Small intestine (tissue), 16 donors: ENCODE measurements around the gene HELB. TPM values are rescaled to one million over a fixed set of nuclear protein-coding genes. Genes with fewer than 3 reads are reported as not detected.

Experiments used
- DNase-seq, 2 donors: peaks; one replicate each; pipeline versions ENCODE4 v3.0.0 to v3.0.0-alpha.2; 2013
- FAIRE-seq: peaks from 2 replicates; lab custom pipeline; 2012; peaks lifted over from hg19 to GRCh38; lab: Jason Lieb, UNC
- H3K27ac ChIP-seq, 3 donors: one replicate each; pipeline ENCODE4 v1.5.1; 2013; ENCODE audit warnings: low read length in 2 of 3, mild to moderate bottlenecking in 2 of 3, control low read depth in 1 of 3, inconsistent platforms in 1 of 3, low read depth in 1 of 3, moderate library complexity in 1 of 3
- H3K27me3 ChIP-seq, 3 donors: one replicate each; pipeline ENCODE4 v1.6.1; 2013; ENCODE audit warnings: low read length in 3 of 3, inconsistent platforms in 1 of 3; ENCODE audit not compliant: control insufficient read depth in 3 of 3, insufficient read depth in 3 of 3
- H3K36me3 ChIP-seq, 3 donors: one replicate each; pipeline ENCODE4 v1.6.1; 2013; ENCODE audit warnings: low read length in 3 of 3, inconsistent platforms in 1 of 3, low read depth in 1 of 3, mild to moderate bottlenecking in 1 of 3, moderate library complexity in 1 of 3; ENCODE audit not compliant: control insufficient read depth in 3 of 3, insufficient read depth in 2 of 3
- H3K4me1 ChIP-seq, 3 donors: one replicate each; pipeline ENCODE4 v1.6.1; 2013; ENCODE audit warnings: low read length in 2 of 3, inconsistent platforms in 1 of 3, low read depth in 1 of 3, mild to moderate bottlenecking in 1 of 3, moderate library complexity in 1 of 3; ENCODE audit not compliant: control insufficient read depth in 3 of 3, insufficient read depth in 2 of 3
- H3K4me3 ChIP-seq, 3 donors: one replicate each; pipeline ENCODE4 v1.5.1; 2013; ENCODE audit warnings: low read length in 3 of 3, control low read depth in 1 of 3, inconsistent platforms in 1 of 3, low read depth in 1 of 3, mild to moderate bottlenecking in 1 of 3, moderate library complexity in 1 of 3
- H3K9me3 ChIP-seq, 2 donors: one replicate each; pipeline ENCODE4 v1.6.1; 2013; ENCODE audit warnings: low read depth in 1 of 2, low read length in 1 of 2; ENCODE audit not compliant: control insufficient read depth in 2 of 2, insufficient read depth in 1 of 2
- WGBS, 3 donors: extraction: QIAGEN DNeasy Blood & Tissue Kit; methylation state at CpG; one replicate each; pipeline ENCODE4 v1.1.7; 2013; 5-methylcytosine and 5-hydroxymethylcytosine counted together
- long read RNA-seq, 10 donors: transcript quantifications; one replicate each; lab custom pipeline, GENCODE V29; 2026
- polyA plus RNA-seq, 4 donors: library from polyadenylated mRNA; stranded (reverse) in 3 of 4; unstranded in 1 of 4; fragments of 200-250 nt in 3 of 4; fragments of 120-200 nt in 1 of 4; gene quantifications; one replicate each; pipeline versions ENCODE4 v1.2.1 to v1.2.3, GENCODE V29; 2013
- donor health status: healthy with polysubstance abuse.
- donor health status: control.
- donor health status: control.
- donor health status: Bipolar disorder and iron deficiency.
- donor health status: healthy.

Gene HELB
- polyA plus RNA-seq, result 1 to 10 TPM in 1 of 4 donors, under 1 TPM in 3; 0.27 to 3.9 (median 0.62) TPM
- long read RNA-seq, donor 1, result 0 reads
- long read RNA-seq, donor 2, result 0 reads
- long read RNA-seq, donor 3, result 0 reads
- long read RNA-seq, donor 4, result 0 reads
- long read RNA-seq, donor 5, result 0 reads
- long read RNA-seq, donor 6, result 0 reads
- long read RNA-seq, donor 7, result 0 reads
- long read RNA-seq, donor 8, result 0 reads
- long read RNA-seq, donor 9, result 0 reads
- long read RNA-seq, donor 10, result 0 reads

GRCh38 chr12:66301944-66302826 is at the start of gene HELB:
HELB (plus strand) TSS chr12:66302493; CDS start chr12:66302604, 111 bp downstream.
- 0 to 1% (median 0%) methylated on average over 43 to 45 of the region's 45 CpGs for WGBS, 3 donors
- FAIRE-seq, result peak; percentile 76

DNA sequence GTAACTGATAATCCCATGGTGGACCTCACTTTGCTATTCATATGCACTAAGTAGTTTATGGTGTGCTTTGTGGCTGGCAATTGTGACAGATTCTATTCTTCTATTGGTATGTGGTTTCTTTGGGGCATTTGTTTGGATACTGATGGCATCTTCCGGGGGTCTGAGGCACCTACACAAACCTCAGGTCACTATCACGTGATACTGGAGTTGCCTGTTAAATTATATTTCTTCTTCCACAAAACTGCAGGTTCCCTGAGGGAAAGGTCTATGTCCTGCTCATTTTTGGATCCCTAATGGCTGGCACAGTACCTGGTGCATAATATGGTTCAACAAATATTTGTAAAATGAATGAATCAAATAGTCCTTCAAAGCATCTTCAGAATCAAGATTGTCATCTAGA is 49.5 kb upstream of the HELB start:
- Histone ChIP-seq H3K27ac (no peak overlapping the region), H3K4me3 (no peak overlapping the region), H3K27me3 (no peaks in the 10 kb centered on the region), H3K4me1 (no peaks in the 10 kb centered on the region), H3K9me3 (no peaks in the 10 kb centered on the region), H3K36me3 (peaks cover 0 to 2% (median 0%) of the 10 kb centered on the region in 3 donors)
- DNase-seq, result no peak
- 86 to 89% (median 88%) methylated on average over 2 of the region's 2 CpGs for WGBS, 3 donors
- FAIRE-seq, result no peak

More at GRCh38 chr12:66301944-66302826, at the start of gene HELB:
- H3K27me3 ChIP-seq, result peaks cover 0 to 3% (median 0%) of the 10 kb centered on the region in 3 donors
- peak; percentile 98 to 99 for DNase-seq
- peak within 1 kb of the TSS; percentile 50 to 89 (median 60) for H3K4me3 ChIP-seq
- H3K4me1 ChIP-seq, result peaks cover 0 to 4% (median 0%) of the 10 kb centered on the region in 3 donors
- no peaks in the 10 kb centered on the region for H3K36me3 ChIP-seq
- no peaks in the 10 kb centered on the region for H3K9me3 ChIP-seq
- H3K27ac ChIP-seq, result peak within 1 kb of the TSS; percentile 69 to 85 (median 85)

- FAIRE-seq (no peak), DNase-seq (no peak)
- Histone ChIP-seq H3K4me1 (no peaks in the 10 kb centered on the region), H3K27me3 (no peaks in the 10 kb centered on the region), H3K4me3 (no peak overlapping the region), H3K36me3 (no peaks in the 10 kb centered on the region), H3K27ac (no peak overlapping the region), H3K9me3 (no peaks in the 10 kb centered on the region)
Measured at GRCh38 chr12:66255737-66256136, 46.6 kb upstream of the HELB start.

DNA sequence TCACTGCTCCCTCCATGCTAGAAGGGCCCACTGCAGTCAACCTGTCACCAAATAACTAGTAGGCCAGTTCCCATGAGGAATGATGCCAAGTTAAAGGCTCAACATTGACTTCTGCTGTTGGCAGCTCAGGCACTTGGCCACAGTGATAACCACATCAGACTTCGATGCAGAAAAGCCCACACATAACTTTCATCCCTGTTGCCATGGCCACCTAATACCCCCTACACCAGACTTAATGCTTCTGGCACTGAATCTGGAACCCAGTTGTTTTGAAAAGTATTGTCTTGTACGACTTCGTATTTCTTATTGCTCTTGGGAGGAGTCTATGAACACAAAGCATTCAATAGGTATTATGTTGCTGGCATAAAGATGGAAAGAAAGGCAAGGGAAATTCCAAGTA is 44.3 kb upstream of the HELB start:
- no peaks in the 10 kb centered on the region for H3K36me3 ChIP-seq
- FAIRE-seq, result no peak
- 74 to 78% (median 75%) methylated on average over 3 of the region's 3 CpGs for WGBS, 3 donors

DNA sequence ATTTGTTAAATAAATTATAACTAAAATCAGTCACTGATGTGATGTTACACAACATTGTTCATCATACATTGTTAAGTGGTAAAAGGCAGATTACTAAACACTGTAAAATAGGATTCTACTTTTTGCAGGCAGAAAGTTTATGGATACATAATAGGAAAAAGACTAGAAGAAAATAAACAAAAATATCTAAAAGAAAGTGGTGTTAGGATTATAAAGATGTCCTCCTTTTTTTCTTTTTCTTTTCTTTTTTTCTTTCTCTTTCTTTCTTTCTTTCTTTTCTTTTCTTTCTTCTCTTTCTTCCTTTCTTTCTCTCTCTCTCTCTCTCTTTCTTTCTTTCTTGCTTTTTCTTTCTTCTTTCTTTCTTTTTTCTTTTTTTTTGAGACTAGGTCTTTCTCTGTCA is 39.6 kb upstream of the HELB start:
- Histone ChIP-seq H3K36me3 (no peaks in the 10 kb centered on the region), H3K27ac (no peak overlapping the region), H3K9me3 (no peaks in the 10 kb centered on the region), H3K4me1 (no peaks in the 10 kb centered on the region), H3K4me3 (no peak overlapping the region), H3K27me3 (peaks cover 0 to 3% (median 0%) of the 10 kb centered on the region in 3 donors)
- FAIRE-seq, result peak; percentile 15
- no peak for DNase-seq

More for the DNA sequence above, 44.3 kb upstream of the HELB start:
- H3K27me3 ChIP-seq, result no peaks in the 10 kb centered on the region
- no peak overlapping the region for H3K27ac ChIP-seq
- no peaks in the 10 kb centered on the region for H3K9me3 ChIP-seq
- DNase-seq, result no peak
- no peaks in the 10 kb centered on the region for H3K4me1 ChIP-seq
- no peak overlapping the region for H3K4me3 ChIP-seq

- Histone ChIP-seq H3K27ac (no peak overlapping the region), H3K4me1 (no peaks in the 10 kb centered on the region), H3K27me3 (peaks cover 0 to 3% (median 0%) of the 10 kb centered on the region in 3 donors), H3K9me3 (no peaks in the 10 kb centered on the region), H3K4me3 (no peak overlapping the region), H3K36me3 (no peaks in the 10 kb centered on the region)
- 62 to 82% (median 63%) methylated on average over 3 of the region's 3 CpGs for WGBS, 3 donors
- FAIRE-seq (no peak), DNase-seq (no peak)
Measured at GRCh38 chr12:66268562-66268961, 33.7 kb upstream of the HELB start.

- no peak overlapping the region for H3K27ac ChIP-seq
Measured at GRCh38 chr12:66269142-66269541, 33.2 kb upstream of the HELB start.

DNA sequence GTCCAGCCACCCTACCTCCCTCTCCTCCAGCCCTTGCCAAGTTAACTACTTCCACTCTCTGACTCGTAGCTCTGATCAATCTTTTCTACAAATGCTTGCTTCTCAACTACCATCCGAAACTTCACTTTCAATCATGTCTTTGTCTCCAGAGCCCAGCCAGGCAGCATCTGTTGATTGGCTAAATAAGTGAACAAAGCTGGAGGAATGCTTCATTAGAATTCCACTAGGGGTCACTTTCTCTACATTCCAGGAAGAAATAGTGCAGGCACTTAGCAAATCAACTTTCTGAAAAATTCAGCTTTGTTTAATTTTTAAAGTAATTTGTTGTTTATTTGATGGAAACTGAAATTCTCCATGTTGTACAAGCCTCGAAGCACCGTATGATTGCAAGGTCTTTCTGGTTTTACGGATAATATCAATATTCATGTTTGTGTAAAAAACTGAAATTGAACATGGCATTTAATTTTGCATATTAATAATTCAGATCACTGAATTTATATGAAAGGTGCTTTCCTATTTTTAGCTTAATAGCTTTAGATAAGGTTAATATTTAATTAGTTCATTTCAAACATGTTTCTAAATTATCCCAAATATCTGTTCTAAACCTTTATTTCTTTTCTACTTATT is 32.4 kb upstream of the HELB start:
- no peaks in the 10 kb centered on the region for H3K9me3 ChIP-seq
- DNase-seq, result peak; percentile 29 to 54
- 48 to 62% (median 52%) methylated on average over 5 of the region's 5 CpGs for WGBS, 3 donors
- H3K27ac ChIP-seq, result no peak overlapping the region
- no peaks in the 10 kb centered on the region for H3K36me3 ChIP-seq
- FAIRE-seq, result no peak
- H3K4me3 ChIP-seq, result no peak overlapping the region
- no peaks in the 10 kb centered on the region for H3K4me1 ChIP-seq
- peaks cover 0 to 3% (median 0%) of the 10 kb centered on the region in 3 donors for H3K27me3 ChIP-seq

More at GRCh38 chr12:66269142-66269541, 33.2 kb upstream of the HELB start:
- FAIRE-seq, result no peak
- H3K4me1 ChIP-seq, result no peaks in the 10 kb centered on the region
- DNase-seq, result no peak
- WGBS, 3 donors, result 81 to 89% (median 82%) methylated on average over 6 of the region's 6 CpGs
- H3K4me3 ChIP-seq, result no peak overlapping the region
- H3K36me3 ChIP-seq, result no peaks in the 10 kb centered on the region
- peaks cover 0 to 3% (median 0%) of the 10 kb centered on the region in 3 donors for H3K27me3 ChIP-seq
- H3K9me3 ChIP-seq, result no peaks in the 10 kb centered on the region
